ENCODE data around the gene OTUD5. TPM values are rescaled to one million over a fixed set of nuclear protein-coding genes. Genes with fewer than 3 reads are reported as not detected.

OTUD5 gene
- total and polyA plus RNA-seq, 2 donors from 2014 or later: 40.2 to 56.2 TPM

DNA sequence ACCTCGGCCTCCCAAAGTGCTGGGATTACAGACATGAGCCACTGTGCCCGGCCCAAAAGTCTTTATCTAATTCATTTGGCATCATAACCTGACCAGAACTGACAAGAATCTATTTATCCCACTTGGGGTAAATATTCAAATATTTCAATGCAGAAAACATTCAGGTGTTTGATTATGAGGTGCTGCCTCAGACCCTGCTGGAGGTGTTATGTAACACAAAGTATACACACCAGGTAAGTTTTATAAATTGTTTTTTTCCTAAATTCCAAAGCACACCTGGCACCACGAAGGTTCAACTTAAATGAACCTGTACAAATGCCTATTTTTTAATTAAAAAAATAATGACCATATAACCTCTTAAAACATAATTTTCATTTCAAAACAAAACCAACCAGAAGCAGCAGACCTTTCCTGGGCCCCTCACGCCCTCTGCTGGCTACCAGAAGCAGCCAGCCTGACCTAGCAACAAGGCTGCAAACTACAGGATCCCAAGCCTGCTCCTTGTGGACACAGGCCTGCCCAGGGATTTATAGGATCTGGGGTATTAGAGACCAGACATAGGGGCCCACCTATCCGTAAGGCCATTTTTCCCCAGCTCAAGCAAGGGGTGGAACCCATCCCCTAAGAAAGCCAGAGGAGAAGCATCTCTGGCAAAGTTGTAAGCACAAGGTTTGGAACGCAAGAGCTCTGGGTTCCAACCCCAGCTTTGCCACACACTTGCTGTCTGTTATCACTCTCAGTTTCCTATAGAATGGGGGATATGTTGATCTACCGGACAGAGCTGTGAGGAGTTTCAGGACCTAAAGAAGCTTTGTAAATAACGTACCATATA is 11.7 kb downstream of the OTUD5 start:
- Histone ChIP-seq H3K4me1 (ENCODE audit: control insufficient read depth in 2 of 3, insufficient read depth in 2 of 3, low read depth in 1 of 3, low read length in 3 of 3) (peaks cover 0 to 8% (median 0%) of the 10 kb centered on the region in 3 donors), H3K27ac (ENCODE audit: low read depth in 2 of 2, low read length in 2 of 2) (no peak overlapping the region), H3K4me3 (ENCODE audit: low read length in 3 of 3) (no peak overlapping the region), H3K9ac (ENCODE audit: low read length in 3 of 3) (no peak overlapping the region), H3K27me3 (ENCODE audit: control insufficient read depth, insufficient read depth, low read length) (no peaks in the 10 kb centered on the region), H3K36me3 (ENCODE audit: control insufficient read depth in 2 of 3, insufficient read depth in 3 of 3, low read length in 3 of 3) (peaks cover 0 to 1% (median 0%) of the 10 kb centered on the region in 3 donors), H3K9me3 (ENCODE audit: control insufficient read depth in 2 of 3, insufficient read depth in 1 of 3, low read length in 3 of 3) (no peaks in the 10 kb centered on the region)
- intact Hi-C loops (cut with DNase I): no loop called here
- TF ChIP-seq, protein P1, sequence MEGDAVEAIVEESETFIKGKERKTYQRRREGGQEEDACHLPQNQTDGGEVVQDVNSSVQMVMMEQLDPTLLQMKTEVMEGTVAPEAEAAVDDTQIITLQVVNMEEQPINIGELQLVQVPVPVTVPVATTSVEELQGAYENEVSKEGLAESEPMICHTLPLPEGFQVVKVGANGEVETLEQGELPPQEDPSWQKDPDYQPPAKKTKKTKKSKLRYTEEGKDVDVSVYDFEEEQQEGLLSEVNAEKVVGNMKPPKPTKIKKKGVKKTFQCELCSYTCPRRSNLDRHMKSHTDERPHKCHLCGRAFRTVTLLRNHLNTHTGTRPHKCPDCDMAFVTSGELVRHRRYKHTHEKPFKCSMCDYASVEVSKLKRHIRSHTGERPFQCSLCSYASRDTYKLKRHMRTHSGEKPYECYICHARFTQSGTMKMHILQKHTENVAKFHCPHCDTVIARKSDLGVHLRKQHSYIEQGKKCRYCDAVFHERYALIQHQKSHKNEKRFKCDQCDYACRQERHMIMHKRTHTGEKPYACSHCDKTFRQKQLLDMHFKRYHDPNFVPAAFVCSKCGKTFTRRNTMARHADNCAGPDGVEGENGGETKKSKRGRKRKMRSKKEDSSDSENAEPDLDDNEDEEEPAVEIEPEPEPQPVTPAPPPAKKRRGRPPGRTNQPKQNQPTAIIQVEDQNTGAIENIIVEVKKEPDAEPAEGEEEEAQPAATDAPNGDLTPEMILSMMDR (IDR thresholded peaks at IDR 0.05; ENCODE audit: borderline replicate concordance, extremely low read depth, insufficient read depth): peak; percentile 57
- DNase-seq: peak in 4 of 5 donors; percentile 38 to 76 (median 44)
- peak; percentile 92 for FAIRE-seq

DNA sequence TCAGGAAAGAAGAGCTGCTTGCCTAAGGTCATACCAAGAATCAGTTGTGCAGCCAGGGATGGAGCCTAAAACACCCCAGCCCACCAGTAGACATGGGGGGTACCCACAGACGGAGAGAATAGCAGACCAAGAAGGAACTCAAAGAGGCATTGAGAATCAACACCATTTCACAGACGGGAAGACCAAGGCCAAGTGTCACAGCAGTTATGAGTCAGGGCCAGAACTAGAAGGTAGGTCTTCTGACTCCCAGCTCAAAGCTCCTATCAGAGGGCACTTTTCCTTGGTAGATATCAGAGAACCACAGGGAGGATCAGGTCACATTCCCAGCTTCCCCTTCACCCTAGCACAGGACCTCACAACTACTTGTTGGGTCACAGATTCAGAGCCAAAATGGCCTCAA is 14.5 kb downstream of the OTUD5 start:
- intact Hi-C loops (cut with DNase I): no loop called here
- no peak overlapping the region for H3K4me3 ChIP-seq (ENCODE audit: low read length in 3 of 3)
- no peak for DNase-seq
- peaks cover 0 to 9% (median 0%) of the 10 kb centered on the region in 3 donors for H3K36me3 ChIP-seq (ENCODE audit: control insufficient read depth in 2 of 3, insufficient read depth in 3 of 3, low read length in 3 of 3)
- FAIRE-seq: no peak
- H3K4me1 ChIP-seq (ENCODE audit: control insufficient read depth in 2 of 3, insufficient read depth in 2 of 3, low read depth in 1 of 3, low read length in 3 of 3): peaks cover 0 to 15% (median 0%) of the 10 kb centered on the region in 3 donors
- no peak overlapping the region for H3K27ac ChIP-seq (ENCODE audit: low read depth in 2 of 2, low read length in 2 of 2)
- no peak overlapping the region for H3K9ac ChIP-seq (ENCODE audit: low read length in 3 of 3)
- no peaks in the 10 kb centered on the region for H3K9me3 ChIP-seq (ENCODE audit: control insufficient read depth in 2 of 3, insufficient read depth in 1 of 3, low read length in 3 of 3)
- TF ChIP-seq, protein P1 (IDR thresholded peaks at IDR 0.05; ENCODE audit: borderline replicate concordance, extremely low read depth, insufficient read depth): no peak
- no peaks in the 10 kb centered on the region for H3K27me3 ChIP-seq (ENCODE audit: control insufficient read depth, insufficient read depth, low read length)

DNA sequence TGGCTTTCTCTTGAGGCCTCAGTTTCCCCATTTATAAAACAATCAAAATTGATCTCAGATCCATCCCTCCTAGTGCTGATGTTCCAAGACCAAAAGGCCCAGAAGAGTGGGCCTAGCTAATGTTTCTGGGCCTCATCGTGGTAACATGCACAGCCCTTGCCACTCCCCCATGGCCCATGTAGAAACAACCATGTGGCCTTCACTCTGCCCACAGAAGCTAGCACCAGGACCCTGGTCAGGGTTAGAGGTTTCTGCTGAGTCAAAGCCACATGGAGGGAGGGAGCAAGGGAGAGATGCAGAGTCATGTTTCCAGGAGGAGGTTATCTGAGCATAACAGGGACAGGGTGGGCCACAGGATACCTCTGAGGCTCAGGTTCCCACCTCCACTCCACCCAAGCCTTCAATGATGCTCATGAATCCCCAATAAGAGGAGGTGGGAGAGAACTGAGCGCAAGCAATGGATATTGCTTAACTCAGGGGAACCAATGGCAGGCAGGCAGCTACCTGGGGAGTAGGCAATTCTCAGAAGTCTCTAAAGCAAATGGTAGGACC is 16.9 kb downstream of the OTUD5 start:
- no peak overlapping the region for H3K27ac ChIP-seq (ENCODE audit: low read depth in 2 of 2, low read length in 2 of 2)
- H3K4me1 ChIP-seq (ENCODE audit: control insufficient read depth in 2 of 3, insufficient read depth in 2 of 3, low read depth in 1 of 3, low read length in 3 of 3): peaks cover 0 to 12% (median 0%) of the 10 kb centered on the region in 3 donors
- peaks cover 0 to 11% (median 0%) of the 10 kb centered on the region in 3 donors for H3K36me3 ChIP-seq (ENCODE audit: control insufficient read depth in 2 of 3, insufficient read depth in 3 of 3, low read length in 3 of 3)
- DNase-seq (no peak), FAIRE-seq (no peak)
- intact Hi-C loops (cut with DNase I): no loop called here
- TF ChIP-seq, protein P1 (IDR thresholded peaks at IDR 0.05; ENCODE audit: borderline replicate concordance, extremely low read depth, insufficient read depth): no peak
- H3K9me3 ChIP-seq (ENCODE audit: control insufficient read depth in 2 of 3, insufficient read depth in 1 of 3, low read length in 3 of 3): no peaks in the 10 kb centered on the region
- no peak overlapping the region for H3K4me3 ChIP-seq (ENCODE audit: low read length in 3 of 3)
- no peak overlapping the region for H3K9ac ChIP-seq (ENCODE audit: low read length in 3 of 3)
- H3K27me3 ChIP-seq (ENCODE audit: control insufficient read depth, insufficient read depth, low read length): no peaks in the 10 kb centered on the region
